Lower leg skin (tissue), 3 donors: ENCODE results near the gene URM1.

ENCODE experiments used
- CTCF ChIP-seq, 3 donors: fragments of 450-650 bp; IDR thresholded peaks; one replicate each; pipeline ENCODE4 v1.5.1; 2016; ENCODE audit warnings: antibody characterized with exemption in 3 of 3, mild to moderate bottlenecking in 3 of 3, moderate library complexity in 2 of 3
- POLR2A ChIP-seq, 2 donors: fragments of 450-650 bp; IDR thresholded peaks; one replicate each; pipeline ENCODE4 v1.6.1; 2016 to 2017; ENCODE audit warnings: antibody characterized with exemption in 2 of 2, mild to moderate bottlenecking in 1 of 2, moderate library complexity in 1 of 2

GRCh38 chr9:128325629-128326028, 45.5 kb upstream of the URM1 start:
- TF ChIP-seq CTCF (IDR thresholded peaks at IDR 0.05) (no peak), POLR2A (IDR thresholded peaks at IDR 0.05) (no peak)
